ENCODE measurements around the gene PABPC4L.

DNA sequence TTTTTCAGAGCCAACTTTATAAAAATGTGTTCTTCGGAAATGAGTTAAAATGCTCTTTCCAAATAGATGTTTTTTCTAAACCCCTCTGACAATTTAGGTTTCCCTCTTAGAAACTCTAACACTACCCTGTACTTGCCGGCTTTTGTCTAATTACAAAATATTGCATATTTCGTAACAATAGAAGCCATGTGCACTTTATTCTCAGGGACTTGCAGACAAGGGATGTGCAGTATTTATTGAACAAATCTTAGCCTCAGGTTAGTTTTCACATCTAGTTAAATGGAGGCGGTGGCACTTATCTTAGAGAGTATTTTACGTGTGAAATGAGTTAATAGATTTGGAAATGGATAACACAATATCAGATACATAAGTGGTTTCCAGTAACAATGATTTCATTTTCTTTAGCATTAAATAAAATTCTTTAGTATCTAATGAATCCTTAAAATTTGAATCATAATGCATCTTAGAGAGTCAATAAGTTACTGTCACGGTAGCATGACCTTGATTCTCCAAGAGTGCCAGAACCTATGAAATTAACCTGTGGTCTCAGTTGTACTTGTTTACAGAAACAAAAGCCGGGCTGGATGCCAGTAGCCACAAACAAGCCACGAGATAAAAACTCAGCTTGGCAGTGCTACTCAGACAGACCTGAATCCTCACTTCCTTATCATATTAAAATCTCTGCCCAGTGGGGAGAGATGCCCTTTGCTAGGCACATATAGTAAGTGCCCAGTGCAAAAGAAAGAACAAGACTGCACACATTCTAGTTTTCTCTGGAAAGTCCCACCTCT lies 772 bp upstream of the PABPC4L start:
- TF ChIP-seq, protein P1, sequence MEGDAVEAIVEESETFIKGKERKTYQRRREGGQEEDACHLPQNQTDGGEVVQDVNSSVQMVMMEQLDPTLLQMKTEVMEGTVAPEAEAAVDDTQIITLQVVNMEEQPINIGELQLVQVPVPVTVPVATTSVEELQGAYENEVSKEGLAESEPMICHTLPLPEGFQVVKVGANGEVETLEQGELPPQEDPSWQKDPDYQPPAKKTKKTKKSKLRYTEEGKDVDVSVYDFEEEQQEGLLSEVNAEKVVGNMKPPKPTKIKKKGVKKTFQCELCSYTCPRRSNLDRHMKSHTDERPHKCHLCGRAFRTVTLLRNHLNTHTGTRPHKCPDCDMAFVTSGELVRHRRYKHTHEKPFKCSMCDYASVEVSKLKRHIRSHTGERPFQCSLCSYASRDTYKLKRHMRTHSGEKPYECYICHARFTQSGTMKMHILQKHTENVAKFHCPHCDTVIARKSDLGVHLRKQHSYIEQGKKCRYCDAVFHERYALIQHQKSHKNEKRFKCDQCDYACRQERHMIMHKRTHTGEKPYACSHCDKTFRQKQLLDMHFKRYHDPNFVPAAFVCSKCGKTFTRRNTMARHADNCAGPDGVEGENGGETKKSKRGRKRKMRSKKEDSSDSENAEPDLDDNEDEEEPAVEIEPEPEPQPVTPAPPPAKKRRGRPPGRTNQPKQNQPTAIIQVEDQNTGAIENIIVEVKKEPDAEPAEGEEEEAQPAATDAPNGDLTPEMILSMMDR (IDR thresholded peaks at IDR 0.05): no peak
- no peak for TF ChIP-seq POLR2A (IDR thresholded peaks at IDR 0.05)

Data from esophagus squamous epithelium (tissue), 4 donors.